Kidney epithelial cell (primary cell): ENCODE measurements around the gene CSDE1. TPM values are rescaled to one million over a fixed set of nuclear protein-coding genes. Genes with fewer than 3 reads are reported as not detected.

Experiments
- DNase-seq: peaks from one replicate; pipeline ENCODE4 v3.0.0-alpha.2; 2010; ENCODE audit warnings: low read depth
- H3K27me3 ChIP-seq: 2 replicates; pipeline ENCODE4 v1.6.0; 2011; ENCODE audit warnings: low read length; ENCODE audit not compliant: control insufficient read depth, insufficient read depth
- H3K36me3 ChIP-seq: 2 replicates; pipeline ENCODE4 v1.5.1; 2011; ENCODE audit warnings: low read length; ENCODE audit not compliant: control insufficient read depth, insufficient read depth
- H3K4me3 ChIP-seq: 2 replicates; pipeline ENCODE4 v1.5.1; 2011; ENCODE audit warnings: low read depth, mild to moderate bottlenecking, control low read depth, low read length
- total RNA-seq: library from RNA; depleted of rRNA; stranded (reverse); fragments of >200 nt; gene quantifications from 2 replicates; pipeline ENCODE4 v1.2.3, GENCODE V29; 2015
- TF ChIP-seq, protein P1 (sequence below): IDR thresholded peaks from 2 replicates; pipeline ENCODE4 v1.5.1; 2011; ENCODE audit warnings: mild to moderate bottlenecking, moderate library complexity, low read length, control low read depth, inconsistent platforms; ENCODE audit not compliant: insufficient read depth, poor library complexity, severe bottlenecking

The CSDE1 gene
- total RNA-seq, 1 donor from 2014 or later: 1,426 TPM

GRCh38 chr1:114688526-114688925, 69.3 kb downstream of the CSDE1 start:
- no peaks in the 10 kb centered on the region for H3K36me3 ChIP-seq
- TF ChIP-seq, protein P1, sequence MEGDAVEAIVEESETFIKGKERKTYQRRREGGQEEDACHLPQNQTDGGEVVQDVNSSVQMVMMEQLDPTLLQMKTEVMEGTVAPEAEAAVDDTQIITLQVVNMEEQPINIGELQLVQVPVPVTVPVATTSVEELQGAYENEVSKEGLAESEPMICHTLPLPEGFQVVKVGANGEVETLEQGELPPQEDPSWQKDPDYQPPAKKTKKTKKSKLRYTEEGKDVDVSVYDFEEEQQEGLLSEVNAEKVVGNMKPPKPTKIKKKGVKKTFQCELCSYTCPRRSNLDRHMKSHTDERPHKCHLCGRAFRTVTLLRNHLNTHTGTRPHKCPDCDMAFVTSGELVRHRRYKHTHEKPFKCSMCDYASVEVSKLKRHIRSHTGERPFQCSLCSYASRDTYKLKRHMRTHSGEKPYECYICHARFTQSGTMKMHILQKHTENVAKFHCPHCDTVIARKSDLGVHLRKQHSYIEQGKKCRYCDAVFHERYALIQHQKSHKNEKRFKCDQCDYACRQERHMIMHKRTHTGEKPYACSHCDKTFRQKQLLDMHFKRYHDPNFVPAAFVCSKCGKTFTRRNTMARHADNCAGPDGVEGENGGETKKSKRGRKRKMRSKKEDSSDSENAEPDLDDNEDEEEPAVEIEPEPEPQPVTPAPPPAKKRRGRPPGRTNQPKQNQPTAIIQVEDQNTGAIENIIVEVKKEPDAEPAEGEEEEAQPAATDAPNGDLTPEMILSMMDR: no peak
- DNase-seq: no peak
- H3K4me3 ChIP-seq: no peak overlapping the region
- H3K27me3 ChIP-seq: peaks cover 2% of the 10 kb centered on the region

GRCh38 chr1:114685851-114686250, 71.9 kb downstream of the CSDE1 start:
- TF ChIP-seq, protein P1: no peak
- DNase-seq: no peak
- no peak overlapping the region for H3K4me3 ChIP-seq
- no peaks in the 10 kb centered on the region for H3K36me3 ChIP-seq
- peaks cover 2% of the 10 kb centered on the region for H3K27me3 ChIP-seq

DNA sequence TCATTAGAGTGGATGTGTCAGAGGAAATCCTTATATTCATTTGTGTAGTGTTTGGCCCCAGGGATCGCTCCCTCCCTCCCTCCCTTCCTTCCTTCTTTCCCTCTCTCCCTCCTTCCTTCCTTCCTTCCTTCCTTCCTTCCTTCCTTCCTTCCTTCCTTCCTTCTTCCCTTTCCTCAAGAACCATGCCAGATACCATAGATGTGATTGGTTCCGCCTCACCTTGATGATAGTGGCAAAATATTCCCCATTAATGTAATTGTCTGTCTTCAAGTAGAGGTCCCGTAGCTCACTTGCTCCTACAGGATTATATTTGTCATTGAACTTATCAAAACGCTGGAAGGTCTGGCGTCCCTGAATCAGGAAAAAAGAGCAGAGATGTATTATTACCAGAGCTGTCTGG, 80.1 kb downstream of the CSDE1 start:
- Histone ChIP-seq H3K36me3 (no peaks in the 10 kb centered on the region), H3K4me3 (no peak overlapping the region), H3K27me3 (peaks cover 2% of the 10 kb centered on the region)
- no peak for DNase-seq
- TF ChIP-seq, protein P1: no peak

- H3K4me3 ChIP-seq: no peak overlapping the region
- peaks cover 2% of the 10 kb centered on the region for H3K27me3 ChIP-seq
- TF ChIP-seq, protein P1: no peak
- no peaks in the 10 kb centered on the region for H3K36me3 ChIP-seq
- no peak for DNase-seq
Observed at GRCh38 chr1:114676115-114676514, 81.7 kb downstream of the CSDE1 start.

- H3K27me3 ChIP-seq: peaks cover 2% of the 10 kb centered on the region
- TF ChIP-seq, protein P1: no peak
- no peak for DNase-seq
- H3K4me3 ChIP-seq: no peak overlapping the region
- no peaks in the 10 kb centered on the region for H3K36me3 ChIP-seq
Observed at GRCh38 chr1:114671939-114672275, 85.9 kb downstream of the CSDE1 start.
